Gastroesophageal sphincter (tissue), 4 donors: Measurements from ENCODE around the gene CYP46A1. TPM values are rescaled to one million over a fixed set of nuclear protein-coding genes. Genes with fewer than 3 reads are reported as not detected.

ENCODE experiments used
- ATAC-seq: fragments of 150-250 bp; one replicate; pipeline ENCODE4 v1.9.1; 2016; ENCODE audit warnings: mild to moderate bottlenecking, moderate library complexity
- H3K27ac ChIP-seq, 4 donors: fragments of 200-600 bp; sonication (generic) in 3 of 4; 1 replicate in 3 of 4; 2 replicates in 1 of 4; pipeline ENCODE4 v1.5.1; 2016 to 2019
- H3K27me3 ChIP-seq: fragments of 200-600 bp; sonication (generic); one replicate; pipeline ENCODE4 v1.5.1; 2019
- H3K36me3 ChIP-seq, 2 donors: fragments of 200-600 bp; sonication (generic); one replicate each; pipeline ENCODE4 v1.5.1; 2019; ENCODE audit warnings: control low read depth in 1 of 2
- H3K4me1 ChIP-seq, 3 donors: fragments of 200-600 bp; sonication (generic); 1 replicate in 2 of 3; 2 replicates in 1 of 3; pipeline ENCODE4 v1.5.1; 2016 to 2019; ENCODE audit warnings: control low read depth in 2 of 3
- H3K4me3 ChIP-seq, 2 donors: fragments of 200-600 bp; sonication (generic); one replicate each; pipeline ENCODE4 v1.5.1; 2019; ENCODE audit warnings: mild to moderate bottlenecking in 1 of 2, moderate library complexity in 1 of 2
- H3K9me3 ChIP-seq, 3 donors: fragments of 200-600 bp; sonication (generic); one replicate each; pipeline ENCODE4 v1.5.1; 2017 to 2019; ENCODE audit warnings: control low read depth in 2 of 3
- EP300 ChIP-seq: sonication (generic); formaldehyde crosslinking; IDR thresholded peaks from one replicate; pipeline ENCODE4 v1.6.1; 2017; ENCODE audit warnings: antibody characterized with exemption, mild to moderate bottlenecking
- POLR2A ChIP-seq, 2 donors: fragments of 450-650 bp; IDR thresholded peaks; one replicate each; pipeline ENCODE4 v1.6.1; 2017; ENCODE audit warnings: antibody characterized with exemption in 2 of 2, mild to moderate bottlenecking in 2 of 2, moderate library complexity in 1 of 2
- POLR2AphosphoS5 ChIP-seq: sonication (generic); formaldehyde crosslinking; IDR thresholded peaks from one replicate; pipeline ENCODE4 v1.6.1; 2017; ENCODE audit warnings: antibody characterized with exemption
- WGBS, 2 donors: methylation state at CpG; one replicate each; pipeline ENCODE4 v1.1.5; 2018; ENCODE audit warnings: low coverage in 1 of 2; 5-methylcytosine and 5-hydroxymethylcytosine counted together
- total RNA-seq, 4 donors: library from RNA; depleted of rRNA; stranded (reverse); fragments of >200 nt; gene quantifications; one replicate each; pipeline ENCODE4 v1.1.0, GENCODE V29; 2016
- TF ChIP-seq, protein P1 (sequence below), 4 experiments: fragments of 200-600 bp in 2 of 4; fragments of 450-650 bp in 2 of 4; sonication (generic) in 1 of 4; IDR thresholded peaks; one replicate each; pipeline ENCODE4 v1.5.1; 2017 to 2019; ENCODE audit warnings: antibody characterized with exemption in 4 of 4, mild to moderate bottlenecking in 2 of 4, moderate library complexity in 2 of 4

CYP46A1 gene
- total RNA-seq, 4 donors from 2014 or later: 0.78 to 1.4 (median 0.94) TPM; not detected in 1

DNA sequence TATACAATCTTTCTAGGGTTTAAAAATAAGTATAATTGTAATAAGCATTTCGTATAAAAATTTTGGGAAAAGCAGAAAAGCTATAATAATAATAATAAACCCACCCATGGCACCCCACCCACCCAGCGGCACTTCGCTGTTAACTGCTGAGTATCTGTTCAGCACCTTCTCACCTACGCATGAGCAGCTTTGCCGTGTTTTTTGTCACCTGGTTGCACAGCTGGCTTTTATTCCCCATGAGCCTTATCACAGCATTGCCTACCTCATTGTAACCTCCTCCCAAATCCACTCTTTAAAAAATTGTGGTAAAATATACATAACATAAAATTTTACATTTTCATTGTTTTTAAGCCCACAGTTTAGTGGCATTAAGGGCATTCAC, 34.7 kb downstream of the CYP46A1 start:
- H3K4me3 ChIP-seq: no peak overlapping the region
- 87 to 90% methylated on average over 5 of the region's 5 CpGs for WGBS, 2 donors
- H3K27ac ChIP-seq: no peak overlapping the region
- no peaks in the 10 kb centered on the region for H3K36me3 ChIP-seq
- no peaks in the 10 kb centered on the region for H3K27me3 ChIP-seq
- no peak for ATAC-seq
- TF ChIP-seq POLR2AphosphoS5 (no peak), EP300 (no peak), POLR2A (IDR thresholded peaks at IDR 0.05) (no peak)
- TF ChIP-seq, protein P1, sequence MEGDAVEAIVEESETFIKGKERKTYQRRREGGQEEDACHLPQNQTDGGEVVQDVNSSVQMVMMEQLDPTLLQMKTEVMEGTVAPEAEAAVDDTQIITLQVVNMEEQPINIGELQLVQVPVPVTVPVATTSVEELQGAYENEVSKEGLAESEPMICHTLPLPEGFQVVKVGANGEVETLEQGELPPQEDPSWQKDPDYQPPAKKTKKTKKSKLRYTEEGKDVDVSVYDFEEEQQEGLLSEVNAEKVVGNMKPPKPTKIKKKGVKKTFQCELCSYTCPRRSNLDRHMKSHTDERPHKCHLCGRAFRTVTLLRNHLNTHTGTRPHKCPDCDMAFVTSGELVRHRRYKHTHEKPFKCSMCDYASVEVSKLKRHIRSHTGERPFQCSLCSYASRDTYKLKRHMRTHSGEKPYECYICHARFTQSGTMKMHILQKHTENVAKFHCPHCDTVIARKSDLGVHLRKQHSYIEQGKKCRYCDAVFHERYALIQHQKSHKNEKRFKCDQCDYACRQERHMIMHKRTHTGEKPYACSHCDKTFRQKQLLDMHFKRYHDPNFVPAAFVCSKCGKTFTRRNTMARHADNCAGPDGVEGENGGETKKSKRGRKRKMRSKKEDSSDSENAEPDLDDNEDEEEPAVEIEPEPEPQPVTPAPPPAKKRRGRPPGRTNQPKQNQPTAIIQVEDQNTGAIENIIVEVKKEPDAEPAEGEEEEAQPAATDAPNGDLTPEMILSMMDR (IDR thresholded peaks at IDR 0.05): no peak
- H3K9me3 ChIP-seq: no peaks in the 10 kb centered on the region
- no peaks in the 10 kb centered on the region for H3K4me1 ChIP-seq

DNA sequence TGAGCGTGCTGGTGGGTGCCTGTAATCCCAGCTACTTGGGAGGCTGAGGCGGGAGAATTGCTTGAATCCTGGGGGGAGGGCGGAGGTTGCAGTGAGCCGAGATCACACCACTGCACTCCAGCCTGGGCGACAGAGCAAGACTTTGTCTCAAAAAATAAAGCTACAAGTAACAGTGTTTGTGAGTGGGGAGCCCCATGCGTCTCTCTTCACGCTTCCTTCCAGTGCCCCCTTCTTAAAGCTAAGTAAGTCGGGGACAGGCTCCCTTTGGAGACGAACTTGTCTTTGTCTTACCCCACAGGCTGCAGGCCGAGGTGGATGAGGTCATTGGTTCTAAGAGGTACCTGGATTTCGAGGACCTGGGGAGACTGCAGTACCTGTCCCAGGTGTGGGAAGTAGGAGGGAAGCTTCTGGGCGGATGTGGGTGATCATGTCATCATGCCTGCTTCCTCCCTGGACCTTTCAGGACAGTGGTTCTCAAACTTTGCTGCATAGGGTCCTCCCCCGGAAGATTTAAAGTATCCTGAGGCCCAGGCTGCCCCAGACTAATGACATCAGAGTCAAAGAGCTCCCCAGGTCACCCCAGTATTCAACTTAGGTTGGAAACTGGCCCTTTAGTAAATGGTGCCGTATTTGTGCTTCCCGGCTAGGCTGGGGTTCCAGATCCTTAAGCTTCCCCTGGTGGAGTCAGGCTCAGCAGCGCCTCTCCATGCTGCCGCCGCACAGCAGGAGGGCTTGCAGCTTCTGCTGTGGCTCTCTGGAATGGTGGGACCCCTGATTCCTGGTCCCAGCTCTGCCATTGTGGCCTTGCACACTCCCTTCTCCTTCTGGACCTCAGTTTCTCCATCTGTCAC, 37.1 kb downstream of the CYP46A1 start:
- H3K36me3 ChIP-seq: no peaks in the 10 kb centered on the region
- H3K4me1 ChIP-seq: no peaks in the 10 kb centered on the region
- no peak for ATAC-seq
- no peaks in the 10 kb centered on the region for H3K27me3 ChIP-seq
- TF ChIP-seq POLR2A (IDR thresholded peaks at IDR 0.05): no peak
- TF ChIP-seq, protein P1 (IDR thresholded peaks at IDR 0.05): no peak
- no peak for TF ChIP-seq POLR2AphosphoS5
- TF ChIP-seq EP300: no peak
- H3K27ac ChIP-seq: no peak overlapping the region
- WGBS, 2 donors: 92 to 98% methylated on average over 9 to 12 of the region's 18 CpGs
- H3K4me3 ChIP-seq: no peak overlapping the region
- no peaks in the 10 kb centered on the region for H3K9me3 ChIP-seq

DNA sequence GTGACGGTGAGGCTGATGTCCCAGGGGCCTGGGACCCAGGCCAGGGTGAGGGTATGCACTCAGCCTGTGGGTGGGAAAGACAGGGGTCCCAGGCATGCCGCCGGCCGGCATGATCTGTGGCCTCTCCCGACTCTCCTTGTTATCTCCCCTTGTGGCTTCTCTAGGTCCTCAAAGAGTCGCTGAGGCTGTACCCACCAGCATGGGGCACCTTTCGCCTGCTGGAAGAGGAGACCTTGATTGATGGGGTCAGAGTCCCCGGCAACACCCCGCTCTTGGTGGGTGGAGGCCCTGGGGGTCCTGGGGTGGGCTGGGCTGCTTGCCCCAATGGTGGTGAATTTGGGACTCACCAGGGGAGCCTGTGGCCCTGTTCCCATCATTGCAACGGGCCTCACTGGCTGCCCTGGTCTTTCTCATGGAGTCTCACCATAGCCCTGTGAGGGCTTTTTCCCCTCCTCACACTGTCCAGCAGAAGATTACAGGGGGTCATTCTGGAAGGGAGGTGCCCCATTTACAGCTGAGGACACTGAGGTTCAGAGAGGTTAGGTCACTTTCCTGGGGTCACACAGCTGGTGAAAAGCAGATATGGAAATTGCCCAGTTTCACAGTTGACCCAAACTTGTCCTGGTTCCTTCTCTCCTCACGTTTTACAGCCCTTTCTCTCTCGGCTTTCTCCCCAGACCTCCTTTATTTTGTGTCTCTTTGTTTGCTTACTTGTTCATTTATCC, 37.9 kb downstream of the CYP46A1 start:
- Histone ChIP-seq H3K4me1 (no peaks in the 10 kb centered on the region), H3K9me3 (no peaks in the 10 kb centered on the region), H3K36me3 (no peaks in the 10 kb centered on the region), H3K27me3 (no peaks in the 10 kb centered on the region), H3K4me3 (no peak overlapping the region), H3K27ac (no peak overlapping the region)
- no peak for TF ChIP-seq POLR2AphosphoS5
- TF ChIP-seq POLR2A (IDR thresholded peaks at IDR 0.05): no peak
- TF ChIP-seq, protein P1 (IDR thresholded peaks at IDR 0.05): no peak
- TF ChIP-seq EP300: no peak
- WGBS, 2 donors: 78 to 81% methylated on average over 2 of the region's 12 CpGs
- ATAC-seq: no peak

DNA sequence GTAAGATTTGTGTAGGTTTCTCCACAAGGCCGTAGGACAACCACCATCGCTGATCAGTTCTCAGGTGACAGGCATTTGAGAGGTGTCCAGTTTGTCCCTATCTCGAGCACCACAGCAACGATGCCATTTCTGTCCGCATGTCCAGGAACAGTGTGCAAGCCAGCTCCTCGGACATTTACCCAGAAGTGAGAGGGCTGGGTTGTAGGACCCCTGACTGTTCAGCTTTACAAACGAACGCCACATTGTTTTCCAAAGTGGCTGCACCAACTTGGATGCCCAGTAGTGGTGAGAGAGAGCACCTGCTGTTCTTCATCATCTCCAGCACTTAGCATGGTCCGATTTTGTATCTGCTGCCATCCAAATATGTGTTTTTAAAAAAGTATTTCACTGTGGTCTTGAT, 38.6 kb downstream of the CYP46A1 start:
- Histone ChIP-seq H3K36me3 (no peaks in the 10 kb centered on the region), H3K9me3 (no peaks in the 10 kb centered on the region), H3K27ac (no peak overlapping the region), H3K4me1 (no peaks in the 10 kb centered on the region), H3K4me3 (no peak overlapping the region), H3K27me3 (no peaks in the 10 kb centered on the region)
- no peak for ATAC-seq
- TF ChIP-seq EP300: no peak
- no peak for TF ChIP-seq POLR2AphosphoS5
- TF ChIP-seq POLR2A (IDR thresholded peaks at IDR 0.05): no peak
- TF ChIP-seq, protein P1 (IDR thresholded peaks at IDR 0.05): no peak
- WGBS, 2 donors: 97 to 100% methylated on average over 2 to 3 of the region's 9 CpGs
